ENCODE measurements around the gene PHLPP1.

GRCh38 chr18:62867534-62867933, 152.2 kb downstream of the PHLPP1 start:
- no peak for TF ChIP-seq CTCF (conservative IDR thresholded peaks at IDR 0.05; ENCODE audit: low read depth, low read length)
- no peak for TF ChIP-seq EZH2phosphoT487 (IDR thresholded peaks at IDR 0.05; ENCODE audit: borderline replicate concordance, low read length)
- TF ChIP-seq EZH2 (IDR thresholded peaks at IDR 0.05; ENCODE audit: low read length, unreplicated experiment): no peak

All from PC-3 (cell line).